Measurements from ENCODE around the gene JAKMIP1.

GRCh38 chr4:6222761-6223292, 22.5 kb upstream of the JAKMIP1 start:
- no peak for TF ChIP-seq POLR2A (IDR thresholded peaks at IDR 0.05; ENCODE audit: low read length)
- TF ChIP-seq GATA1 (IDR thresholded peaks at IDR 0.05; ENCODE audit: low read depth, low read length): no peak

Measured in erythroblast (primary cell).